Activated naive CD8-positive, alpha-beta T cell treated with anti-CD3 and anti-CD28 coated beads, Interleukin-2, amount 50 U/mL, for 24 hours (primary cell): ENCODE measurements around the gene PLXNB2.

Experiments
- ATAC-seq: fragments of 150-1000 bp; cut with Tn5 transposase; one replicate; pipeline ENCODE4 v1.10.0; 2021
- DNase-seq: peaks from one replicate; pipeline ENCODE4 v3.0.0; 2021
- H3K27ac Mint-ChIP-seq: one replicate; pipeline ENCODE4 v1.8.0; 2021; ENCODE audit warnings: mild to moderate bottlenecking, mixed read lengths
- H3K27me3 Mint-ChIP-seq: one replicate; pipeline ENCODE4 v1.8.0; 2021; ENCODE audit warnings: mixed read lengths
- H3K36me3 Mint-ChIP-seq: one replicate; pipeline ENCODE4 v1.8.0; 2021; ENCODE audit warnings: low read depth, mixed read lengths
- H3K4me1 Mint-ChIP-seq: one replicate; pipeline ENCODE4 v1.8.0; 2021; ENCODE audit warnings: mixed read lengths
- H3K4me3 Mint-ChIP-seq: one replicate; pipeline ENCODE4 v1.8.0; 2021; ENCODE audit warnings: mild to moderate bottlenecking, moderate library complexity, mixed read lengths
- H3K9me3 Mint-ChIP-seq: one replicate; pipeline ENCODE4 v1.8.0; 2021; ENCODE audit warnings: mixed read lengths

The PLXNB2 gene, protein sequence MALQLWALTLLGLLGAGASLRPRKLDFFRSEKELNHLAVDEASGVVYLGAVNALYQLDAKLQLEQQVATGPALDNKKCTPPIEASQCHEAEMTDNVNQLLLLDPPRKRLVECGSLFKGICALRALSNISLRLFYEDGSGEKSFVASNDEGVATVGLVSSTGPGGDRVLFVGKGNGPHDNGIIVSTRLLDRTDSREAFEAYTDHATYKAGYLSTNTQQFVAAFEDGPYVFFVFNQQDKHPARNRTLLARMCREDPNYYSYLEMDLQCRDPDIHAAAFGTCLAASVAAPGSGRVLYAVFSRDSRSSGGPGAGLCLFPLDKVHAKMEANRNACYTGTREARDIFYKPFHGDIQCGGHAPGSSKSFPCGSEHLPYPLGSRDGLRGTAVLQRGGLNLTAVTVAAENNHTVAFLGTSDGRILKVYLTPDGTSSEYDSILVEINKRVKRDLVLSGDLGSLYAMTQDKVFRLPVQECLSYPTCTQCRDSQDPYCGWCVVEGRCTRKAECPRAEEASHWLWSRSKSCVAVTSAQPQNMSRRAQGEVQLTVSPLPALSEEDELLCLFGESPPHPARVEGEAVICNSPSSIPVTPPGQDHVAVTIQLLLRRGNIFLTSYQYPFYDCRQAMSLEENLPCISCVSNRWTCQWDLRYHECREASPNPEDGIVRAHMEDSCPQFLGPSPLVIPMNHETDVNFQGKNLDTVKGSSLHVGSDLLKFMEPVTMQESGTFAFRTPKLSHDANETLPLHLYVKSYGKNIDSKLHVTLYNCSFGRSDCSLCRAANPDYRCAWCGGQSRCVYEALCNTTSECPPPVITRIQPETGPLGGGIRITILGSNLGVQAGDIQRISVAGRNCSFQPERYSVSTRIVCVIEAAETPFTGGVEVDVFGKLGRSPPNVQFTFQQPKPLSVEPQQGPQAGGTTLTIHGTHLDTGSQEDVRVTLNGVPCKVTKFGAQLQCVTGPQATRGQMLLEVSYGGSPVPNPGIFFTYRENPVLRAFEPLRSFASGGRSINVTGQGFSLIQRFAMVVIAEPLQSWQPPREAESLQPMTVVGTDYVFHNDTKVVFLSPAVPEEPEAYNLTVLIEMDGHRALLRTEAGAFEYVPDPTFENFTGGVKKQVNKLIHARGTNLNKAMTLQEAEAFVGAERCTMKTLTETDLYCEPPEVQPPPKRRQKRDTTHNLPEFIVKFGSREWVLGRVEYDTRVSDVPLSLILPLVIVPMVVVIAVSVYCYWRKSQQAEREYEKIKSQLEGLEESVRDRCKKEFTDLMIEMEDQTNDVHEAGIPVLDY (N-terminal part only)

DNA sequence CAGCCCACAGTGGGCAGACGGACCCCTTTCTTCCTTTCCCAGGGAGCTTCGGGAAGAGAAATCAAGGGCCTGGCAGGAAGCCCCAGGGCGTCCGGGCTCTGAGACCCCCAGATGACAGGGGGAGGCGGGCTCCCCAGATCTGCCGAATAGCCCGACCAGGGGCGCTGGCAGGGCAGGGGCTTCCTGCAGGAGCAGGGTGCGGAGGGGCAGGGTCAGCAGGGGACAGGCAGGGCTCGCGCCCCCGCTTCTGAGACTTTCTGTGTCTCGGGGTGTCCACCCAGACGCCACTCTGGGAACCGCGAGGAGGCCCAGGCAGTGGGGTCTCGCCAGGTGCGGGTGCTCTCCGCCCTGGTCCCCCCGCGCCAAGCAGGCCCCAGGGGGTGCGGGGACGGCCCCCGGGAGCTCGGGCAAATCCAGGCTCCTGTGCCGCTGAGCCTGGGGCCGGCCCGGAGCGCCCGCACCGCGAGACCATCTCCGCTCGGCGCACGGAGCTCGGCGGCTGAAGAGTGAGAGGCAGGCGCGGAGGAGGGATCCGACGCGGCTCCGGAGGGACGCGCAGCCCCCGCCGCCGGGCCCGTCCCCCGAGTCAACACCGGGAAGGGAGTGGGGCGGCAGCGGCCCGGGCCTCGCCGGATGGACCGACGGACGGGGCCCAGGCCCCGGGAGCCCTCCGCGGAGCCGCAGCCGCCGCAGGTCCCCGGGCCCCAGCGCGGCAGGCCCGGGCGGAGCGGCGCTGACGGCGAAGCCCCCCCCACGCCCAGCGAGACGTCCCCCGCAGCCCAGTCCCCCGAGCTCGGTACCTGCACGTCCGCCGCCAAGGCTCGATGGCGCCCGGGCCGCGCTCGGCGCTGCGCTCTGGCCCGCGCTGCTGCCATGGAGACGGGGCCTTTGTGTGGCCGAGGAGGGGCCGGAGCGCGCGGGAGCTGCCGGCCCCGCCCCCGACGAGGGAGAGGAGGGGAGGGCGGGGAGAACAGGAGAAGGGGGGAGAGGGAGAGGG, at the start of gene PLXNB2:
TSS of gene PLXNB2 (minus strand) at position 894 of the 997 bp plus-strand sequence. CDS start 17,062 bp downstream, outside the sequence.
- H3K4me3 Mint-ChIP-seq, result no peak within 1 kb of the TSS
- H3K27me3 Mint-ChIP-seq, result peaks cover 6% of the 10 kb centered on the region
- no peaks in the 10 kb centered on the region for H3K9me3 Mint-ChIP-seq
- peaks cover 15% of the 10 kb centered on the region for H3K4me1 Mint-ChIP-seq
- DNase-seq (peak; percentile 53), ATAC-seq (peak; percentile 27)
- no peaks in the 10 kb centered on the region for H3K36me3 Mint-ChIP-seq
- H3K27ac Mint-ChIP-seq, result no peak within 1 kb of the TSS

DNA sequence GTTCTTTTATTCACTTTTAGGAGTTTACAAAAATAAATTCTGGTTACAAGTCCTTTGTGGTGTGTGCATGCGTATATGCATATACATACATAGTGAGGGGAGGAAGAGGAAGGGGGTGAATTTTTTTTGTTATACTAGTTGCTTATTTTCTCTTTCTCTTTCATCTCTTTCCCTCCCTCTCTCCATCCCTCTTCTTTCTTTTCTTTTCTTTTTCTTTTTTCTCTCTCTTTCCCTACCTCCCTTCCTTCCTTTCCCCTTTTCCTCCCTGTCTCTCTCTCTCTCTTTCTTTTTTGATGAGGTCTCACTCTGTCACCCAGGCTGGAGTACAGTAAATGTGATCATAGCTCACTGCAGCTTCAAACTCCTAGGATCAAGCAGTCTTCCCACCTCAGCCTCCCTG, 49.8 kb upstream of the PLXNB2 start:
- Mint-ChIP-seq H3K36me3 (peaks cover 24% of the 10 kb centered on the region), H3K27me3 (no peaks in the 10 kb centered on the region), H3K4me1 (peaks cover 41% of the 10 kb centered on the region), H3K27ac (no peak overlapping the region), H3K9me3 (no peaks in the 10 kb centered on the region), H3K4me3 (no peak overlapping the region)
- DNase-seq (no peak), ATAC-seq (no peak)

DNA sequence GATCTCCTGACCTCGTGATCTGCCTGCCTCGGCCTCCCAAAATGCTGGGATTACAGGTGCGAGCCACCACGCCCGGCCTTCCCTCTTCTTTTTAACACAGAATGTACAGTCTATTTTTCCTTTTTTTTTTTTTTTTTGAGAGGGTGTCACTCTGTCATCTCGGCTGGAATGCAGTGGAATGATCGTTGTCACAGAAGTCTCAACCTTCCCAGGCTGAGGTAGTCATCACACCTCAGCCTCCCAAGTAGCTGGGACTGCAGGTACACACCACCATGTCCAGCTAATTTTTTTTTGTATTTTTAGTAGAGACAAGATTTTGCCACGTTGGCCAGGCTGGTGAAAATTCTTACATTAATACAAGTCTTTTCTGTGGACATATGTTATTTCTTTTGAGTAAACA, 48.7 kb upstream of the PLXNB2 start:
- Mint-ChIP-seq H3K36me3 (peaks cover 24% of the 10 kb centered on the region), H3K27ac (no peak overlapping the region)
- ATAC-seq, result no peak

DNA sequence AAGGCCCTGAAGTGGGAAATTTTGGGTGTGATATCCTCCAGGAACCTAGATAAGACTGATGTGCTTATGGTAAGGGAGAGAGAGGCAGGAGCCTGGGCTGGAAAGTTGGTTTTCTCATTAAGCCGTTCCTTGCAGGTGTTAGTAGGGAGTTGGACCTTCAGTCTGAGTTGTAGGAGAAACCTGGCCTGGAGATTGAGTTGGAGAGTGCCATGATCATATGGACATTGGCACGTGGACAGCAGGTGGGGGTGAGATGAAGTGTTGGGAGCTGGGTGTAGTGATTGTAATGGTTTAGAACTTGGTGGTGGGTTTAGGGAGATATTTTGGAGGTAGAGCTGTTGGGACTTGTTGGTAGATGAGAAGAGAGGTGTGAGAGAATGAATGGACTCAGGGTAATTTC, 40.6 kb upstream of the PLXNB2 start:
- ATAC-seq (no peak), DNase-seq (no peak)
- Mint-ChIP-seq H3K4me1 (peaks cover 3% of the 10 kb centered on the region), H3K9me3 (no peaks in the 10 kb centered on the region), H3K27ac (no peak overlapping the region), H3K27me3 (no peaks in the 10 kb centered on the region), H3K4me3 (no peak overlapping the region), H3K36me3 (peaks cover 3% of the 10 kb centered on the region)

More for the DNA sequence above, 48.7 kb upstream of the PLXNB2 start:
- Mint-ChIP-seq H3K9me3 (no peaks in the 10 kb centered on the region), H3K27me3 (no peaks in the 10 kb centered on the region), H3K4me1 (peaks cover 30% of the 10 kb centered on the region), H3K4me3 (no peak overlapping the region)
- DNase-seq, result no peak

DNA sequence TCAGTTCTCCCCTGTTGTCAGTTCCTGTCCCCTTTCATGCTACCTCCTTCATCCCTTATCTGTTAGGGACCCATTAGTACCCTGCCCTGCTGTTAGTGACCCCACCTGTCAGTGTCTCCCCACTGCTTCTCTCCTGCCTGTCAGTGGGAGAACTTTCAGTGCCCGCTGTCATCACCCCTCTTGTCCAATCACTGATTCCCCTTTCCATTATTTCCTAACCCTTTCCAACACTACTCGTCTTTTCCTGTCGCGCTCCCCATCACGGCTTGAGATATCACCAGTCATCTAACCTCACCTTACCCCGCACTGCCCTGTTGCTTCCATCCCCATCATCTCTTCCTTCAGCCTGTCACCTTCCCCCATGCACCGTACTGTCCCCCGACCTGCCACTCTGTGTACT, 39.7 kb upstream of the PLXNB2 start:
- no peak overlapping the region for H3K27ac Mint-ChIP-seq
- peaks cover 1% of the 10 kb centered on the region for H3K36me3 Mint-ChIP-seq
- H3K9me3 Mint-ChIP-seq, result no peaks in the 10 kb centered on the region
- no peak overlapping the region for H3K4me3 Mint-ChIP-seq
- peaks cover 7% of the 10 kb centered on the region for H3K4me1 Mint-ChIP-seq
- H3K27me3 Mint-ChIP-seq, result no peaks in the 10 kb centered on the region
- ATAC-seq, result no peak
- DNase-seq, result no peak

DNA sequence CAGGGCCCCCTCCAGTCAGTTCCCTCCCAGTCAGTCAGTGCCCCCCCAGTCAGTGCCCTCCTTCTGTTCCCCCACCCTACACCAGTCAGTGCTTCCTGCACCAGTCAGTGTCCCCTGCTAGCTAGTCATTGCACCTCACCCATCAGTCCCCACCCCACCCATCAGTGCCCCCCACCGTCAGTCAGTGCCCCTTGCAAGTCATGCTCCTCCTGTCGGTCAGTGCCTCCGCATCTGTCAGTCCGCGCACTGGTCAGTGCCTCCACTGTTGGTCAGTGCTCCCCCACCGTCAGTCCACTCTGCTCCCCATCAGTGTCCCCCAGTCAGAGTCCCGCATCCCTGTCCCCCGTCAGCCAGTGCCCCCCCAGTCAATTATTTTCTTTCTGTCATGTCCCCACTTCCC, 39.0 kb upstream of the PLXNB2 start:
- Mint-ChIP-seq H3K27ac (no peak overlapping the region), H3K27me3 (no peaks in the 10 kb centered on the region), H3K36me3 (peaks cover 1% of the 10 kb centered on the region), H3K4me1 (peaks cover 10% of the 10 kb centered on the region), H3K4me3 (no peak overlapping the region), H3K9me3 (no peaks in the 10 kb centered on the region)
- DNase-seq (no peak), ATAC-seq (no peak)

DNA sequence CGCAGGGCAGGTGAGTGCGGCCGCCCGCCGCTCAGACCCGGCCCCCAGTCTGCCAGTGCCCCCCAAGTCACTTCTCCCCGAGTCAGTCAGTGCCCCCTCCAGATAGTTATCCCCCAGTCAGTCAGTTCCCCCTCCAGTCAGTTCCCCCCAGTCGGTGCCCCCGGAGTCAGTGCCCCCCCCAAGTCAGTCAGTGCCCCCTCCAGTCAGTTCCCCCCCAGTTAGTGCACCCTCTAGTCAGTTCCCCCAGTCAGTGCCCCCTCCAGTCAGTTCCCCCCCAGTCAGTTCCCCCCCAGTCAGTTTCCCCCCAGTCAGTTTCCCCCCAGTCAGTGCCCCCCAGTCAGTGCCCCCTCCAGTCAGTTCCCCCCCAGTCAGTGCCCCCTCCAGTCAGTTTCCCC, 36.1 kb upstream of the PLXNB2 start:
- H3K4me1 Mint-ChIP-seq, result peaks cover 12% of the 10 kb centered on the region
- DNase-seq (peak; percentile 30), ATAC-seq (no peak)
- no peak overlapping the region for H3K27ac Mint-ChIP-seq
- H3K9me3 Mint-ChIP-seq, result no peaks in the 10 kb centered on the region
- H3K27me3 Mint-ChIP-seq, result no peaks in the 10 kb centered on the region
- peak overlapping the region; percentile 40 for H3K4me3 Mint-ChIP-seq
- no peaks in the 10 kb centered on the region for H3K36me3 Mint-ChIP-seq

DNA sequence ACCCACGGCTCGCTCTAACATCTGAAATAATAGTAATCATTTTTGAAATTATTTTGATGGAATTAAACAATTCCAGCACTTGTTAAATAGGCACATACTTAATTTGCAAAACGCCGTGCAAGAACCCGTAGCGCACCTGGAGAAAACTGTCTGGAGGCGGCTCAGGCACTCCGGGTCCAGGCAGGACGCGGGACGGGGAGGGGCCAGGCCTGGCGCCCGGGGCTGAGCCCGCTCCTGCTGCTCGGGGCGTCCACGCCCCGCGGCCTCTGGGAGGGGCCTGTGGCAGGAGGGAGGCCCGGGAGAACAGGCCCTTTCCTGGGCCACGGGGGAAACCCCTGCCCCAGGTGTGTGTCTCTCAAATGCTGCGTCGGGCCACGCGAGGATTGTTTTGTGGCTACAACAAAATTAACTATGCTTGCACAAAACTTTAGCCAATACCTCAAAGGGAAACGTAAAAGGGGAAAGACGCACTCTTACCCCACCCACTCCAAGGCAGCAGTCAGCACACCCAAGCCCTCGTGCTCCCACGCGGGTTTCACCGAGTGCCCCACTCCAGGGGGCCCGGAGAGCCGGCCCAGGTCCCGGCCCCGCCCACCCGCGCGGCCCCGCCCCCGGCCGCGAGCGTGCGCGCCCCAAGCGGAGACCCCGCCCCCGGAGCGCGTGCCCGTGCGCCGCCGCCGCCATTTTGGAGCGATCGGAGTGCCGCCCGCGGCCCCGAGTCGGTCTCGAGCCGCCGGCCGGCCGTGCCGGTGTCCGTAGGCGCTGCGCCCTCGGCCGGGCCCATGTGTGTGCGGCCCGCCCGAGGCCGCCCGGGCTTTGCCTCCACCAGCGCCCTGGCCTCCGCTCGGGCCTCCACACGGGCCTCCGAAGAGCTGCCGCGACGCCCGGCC, 35.5 kb upstream of the PLXNB2 start, which contains the start of gene PPP6R2:
TSS of gene PPP6R2 (plus strand) at position 677 of the 890 bp plus-strand sequence. CDS start 50,582 bp downstream, outside the sequence.
- ATAC-seq (peak; percentile 85), DNase-seq (peak; percentile 92)
- H3K4me3 Mint-ChIP-seq, result peak within 1 kb of the TSS; percentile 78
- H3K36me3 Mint-ChIP-seq, result no peaks in the 10 kb centered on the region
- no peaks in the 10 kb centered on the region for H3K27me3 Mint-ChIP-seq
- peaks cover 12% of the 10 kb centered on the region for H3K4me1 Mint-ChIP-seq
- peak within 1 kb of the TSS; percentile 83 for H3K27ac Mint-ChIP-seq
- H3K9me3 Mint-ChIP-seq, result no peaks in the 10 kb centered on the region

DNA sequence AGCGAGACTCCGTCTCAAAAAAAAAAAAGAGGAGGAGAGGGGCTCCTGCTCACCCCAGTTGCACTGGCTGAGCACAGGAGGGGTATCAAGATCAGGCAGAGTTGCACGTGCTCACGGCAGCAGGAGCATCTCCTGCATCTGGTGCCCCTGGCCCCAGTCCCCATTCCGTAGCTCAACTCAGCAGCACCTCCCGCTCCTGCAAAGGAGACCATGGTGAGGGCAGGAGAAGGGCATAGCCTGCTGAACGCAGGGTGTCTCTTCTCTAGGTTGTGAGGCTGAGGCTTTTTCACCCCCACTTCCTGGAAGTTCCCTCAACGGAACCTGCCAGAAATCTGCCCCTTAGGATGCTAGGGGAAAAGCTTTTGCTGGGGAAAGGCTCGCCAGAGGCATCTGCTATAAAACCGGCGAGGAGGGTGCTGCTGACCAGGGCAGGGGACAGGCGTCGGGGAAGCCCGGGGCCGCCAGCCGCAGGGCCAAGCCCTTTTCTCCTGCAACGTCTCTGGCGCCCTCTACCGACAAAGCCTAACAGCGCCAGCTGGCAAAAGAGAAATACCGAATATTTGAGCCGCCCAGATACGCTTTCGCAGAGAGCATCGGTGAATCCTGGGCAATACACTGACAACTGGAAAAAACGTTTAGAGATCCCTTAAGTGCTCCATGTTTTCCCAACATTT, 34.7 kb upstream of the PLXNB2 start:
- Mint-ChIP-seq H3K9me3 (no peaks in the 10 kb centered on the region), H3K27me3 (no peaks in the 10 kb centered on the region), H3K4me3 (peak overlapping the region; percentile 78), H3K36me3 (no peaks in the 10 kb centered on the region), H3K27ac (peak overlapping the region; percentile 83), H3K4me1 (peaks cover 12% of the 10 kb centered on the region)
- DNase-seq, result peak; percentile 94
- peak; percentile 53 for ATAC-seq

DNA sequence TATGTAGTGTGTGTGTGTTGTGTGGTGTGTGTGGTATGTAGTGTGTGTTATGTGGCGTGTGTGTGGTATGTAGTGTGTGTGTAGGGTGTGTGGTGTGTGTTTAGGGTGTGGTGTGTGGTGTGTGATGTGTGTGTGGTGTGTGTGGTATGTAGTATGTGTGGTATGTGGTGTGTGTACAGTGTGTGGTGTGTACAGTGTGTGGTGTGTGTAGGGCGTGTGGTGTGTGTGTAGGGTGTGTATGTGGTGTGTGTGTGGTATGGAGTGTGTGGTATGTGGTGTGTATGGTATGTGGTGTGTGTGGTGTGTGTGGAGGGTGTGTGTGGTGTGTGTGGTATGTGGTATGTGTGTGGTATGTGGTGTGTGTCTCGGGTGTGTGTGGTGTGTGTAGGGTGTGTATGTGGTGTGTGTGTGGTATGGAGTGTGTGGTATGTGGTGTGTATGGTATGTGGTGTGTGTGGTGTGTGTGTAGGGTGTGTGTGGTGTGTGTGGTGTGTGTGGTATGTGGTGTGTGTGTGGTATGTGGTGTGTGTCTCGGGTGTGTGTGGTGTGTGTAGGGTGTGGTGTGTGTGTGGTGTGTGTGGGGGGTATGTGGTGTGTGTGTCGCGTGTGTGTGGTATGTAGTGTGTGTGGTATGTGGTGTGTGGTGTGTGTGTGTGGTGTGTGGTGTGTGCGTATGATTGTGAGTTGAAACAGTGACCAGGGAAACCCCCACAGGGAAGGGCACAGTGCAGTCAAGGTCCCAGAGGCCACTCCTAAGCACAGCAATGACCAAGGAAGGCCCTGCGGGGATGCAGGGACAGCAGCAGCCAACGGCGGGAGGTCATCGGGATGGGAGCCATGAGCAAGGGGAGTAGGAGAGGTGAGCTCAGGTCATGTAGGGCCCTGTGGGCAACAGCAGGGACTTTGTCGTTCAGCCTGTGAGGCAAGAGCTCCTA, 32.8 kb upstream of the PLXNB2 start:
- peak; percentile 18 for DNase-seq
- Mint-ChIP-seq H3K9me3 (no peaks in the 10 kb centered on the region), H3K27me3 (no peaks in the 10 kb centered on the region), H3K27ac (no peak overlapping the region), H3K4me3 (no peak overlapping the region), H3K4me1 (peaks cover 9% of the 10 kb centered on the region), H3K36me3 (no peaks in the 10 kb centered on the region)
- ATAC-seq, result no peak

DNA sequence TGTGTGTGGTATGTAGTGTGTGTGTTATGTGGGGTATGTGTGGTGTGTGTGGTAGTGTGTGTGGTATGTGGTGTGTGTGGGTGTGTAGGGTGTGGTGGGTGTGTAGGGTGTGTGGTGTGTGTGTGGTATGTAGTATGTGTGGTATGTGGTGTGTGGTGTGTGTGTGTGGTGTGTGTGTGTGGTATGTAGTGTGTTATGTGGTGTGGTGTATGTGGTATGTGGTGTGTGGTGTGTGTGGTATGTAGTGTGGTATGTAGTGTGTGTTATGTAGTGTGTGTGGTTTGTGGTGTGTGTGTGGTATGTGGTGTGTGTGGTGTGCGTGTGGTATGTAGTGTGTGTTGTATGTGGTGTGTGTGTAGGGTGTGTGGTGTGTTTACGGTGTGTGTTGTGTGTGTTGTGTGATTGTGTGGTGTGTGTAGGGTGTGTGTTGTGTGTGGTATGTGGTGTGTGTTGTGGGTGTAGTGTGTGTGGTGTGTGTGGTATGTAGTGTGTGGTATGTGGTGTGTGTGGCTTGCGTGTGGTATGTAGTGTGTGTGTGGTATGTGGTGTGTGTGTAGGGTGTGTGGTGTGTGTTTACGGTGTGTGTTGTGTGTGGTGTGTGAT, 31.5 kb upstream of the PLXNB2 start:
- H3K4me3 Mint-ChIP-seq, result no peak overlapping the region
- ATAC-seq (no peak), DNase-seq (no peak)
- H3K9me3 Mint-ChIP-seq, result no peaks in the 10 kb centered on the region
- H3K4me1 Mint-ChIP-seq, result peaks cover 9% of the 10 kb centered on the region
- no peaks in the 10 kb centered on the region for H3K27me3 Mint-ChIP-seq
- no peaks in the 10 kb centered on the region for H3K36me3 Mint-ChIP-seq
- H3K27ac Mint-ChIP-seq, result no peak overlapping the region
